Vagina (tissue), 2 donors: ENCODE results near the gene LDLRAD4.

Source experiments
- CTCF ChIP-seq, 3 experiments: fragments of 450-650 bp in 2 of 3; fragments of 200-600 bp in 1 of 3; sonication (generic) in 1 of 3; IDR thresholded peaks; one replicate each; pipeline ENCODE4 v1.5.1; 2017 to 2019; ENCODE audit warnings: antibody characterized with exemption in 3 of 3, mild to moderate bottlenecking in 2 of 3, moderate library complexity in 2 of 3
- POLR2A ChIP-seq, 2 donors: fragments of 450-650 bp; IDR thresholded peaks; one replicate each; pipeline ENCODE4 v1.6.1; 2017; ENCODE audit warnings: antibody characterized with exemption in 2 of 2, mild to moderate bottlenecking in 2 of 2, moderate library complexity in 2 of 2
- POLR2AphosphoS5 ChIP-seq, 2 donors: sonication (generic); formaldehyde crosslinking; IDR thresholded peaks; one replicate each; pipeline ENCODE4 v1.9.0; 2017; ENCODE audit warnings: antibody characterized with exemption in 2 of 2, mild to moderate bottlenecking in 2 of 2, low read depth in 1 of 2; ENCODE audit not compliant: insufficient read depth in 1 of 2

- TF ChIP-seq CTCF (IDR thresholded peaks at IDR 0.05) (no peak), POLR2AphosphoS5 (IDR thresholded peaks at IDR 0.05; ENCODE audit: insufficient read depth in 1 of 2, low read depth in 1 of 2) (no peak), POLR2A (IDR thresholded peaks at IDR 0.05) (no peak)
These were observed 361.8 kb downstream of the LDLRAD4 start for GRCh38 chr18:13580351-13580750.
